HG02678 (cell line): ENCODE data around the gene UBASH3B.

ENCODE experiments used
- ATAC-seq: cut with Tn5 transposase; IDR thresholded peaks from one replicate; pipeline ENCODE4 v1.9.1; 2021; ENCODE audit warnings: mild to moderate bottlenecking, moderate library complexity; ENCODE audit not compliant: unreplicated experiment

UBASH3B gene

GRCh38 chr11:122750049-122750448 lies 94.5 kb downstream of the UBASH3B start:
- ATAC-seq, result no peak

- no peak for ATAC-seq
Observed at GRCh38 chr11:122751292-122752070, 96.0 kb downstream of the UBASH3B start.

GRCh38 chr11:122754028-122754427 lies 98.5 kb downstream of the UBASH3B start:
- ATAC-seq, result no peak

DNA sequence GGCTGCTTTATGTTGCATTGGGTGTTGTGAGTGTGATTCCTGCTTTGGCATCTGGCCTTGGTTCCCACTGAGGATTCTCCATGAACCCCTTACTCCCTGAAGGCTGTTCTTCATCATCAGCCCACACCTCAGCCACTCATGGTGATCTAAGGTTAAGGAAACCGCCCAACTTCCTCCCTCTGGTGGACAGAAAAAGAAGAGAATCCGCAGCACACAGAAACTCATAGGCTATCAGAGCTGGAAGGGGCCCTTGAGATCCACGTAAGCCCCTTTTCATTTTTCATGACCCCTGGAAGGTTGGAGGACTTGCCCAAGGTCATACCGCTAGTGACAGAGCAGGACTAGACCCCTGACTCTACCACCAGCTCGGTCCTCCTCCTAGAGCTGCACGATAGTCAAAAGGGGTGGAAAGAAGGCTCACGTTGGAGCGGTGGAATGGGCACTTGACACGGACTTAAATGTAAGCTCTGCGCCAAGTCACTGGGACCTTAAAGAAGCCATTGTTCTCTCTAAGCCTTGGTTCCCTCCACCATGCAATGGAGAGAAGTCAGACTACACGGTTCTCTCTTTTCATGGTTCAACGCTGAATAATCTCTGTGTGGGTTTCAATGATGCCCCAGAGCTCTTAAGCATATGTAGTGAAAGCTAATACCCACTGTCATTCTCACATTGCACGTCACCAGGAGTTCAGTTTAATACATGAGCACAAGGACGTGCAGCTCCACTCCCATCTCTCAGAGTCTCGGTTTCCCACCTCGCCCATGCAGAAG lies 99.2 kb downstream of the UBASH3B start:
- ATAC-seq, result no peak

GRCh38 chr11:122755409-122755808 lies 99.9 kb downstream of the UBASH3B start:
- ATAC-seq, result no peak

DNA sequence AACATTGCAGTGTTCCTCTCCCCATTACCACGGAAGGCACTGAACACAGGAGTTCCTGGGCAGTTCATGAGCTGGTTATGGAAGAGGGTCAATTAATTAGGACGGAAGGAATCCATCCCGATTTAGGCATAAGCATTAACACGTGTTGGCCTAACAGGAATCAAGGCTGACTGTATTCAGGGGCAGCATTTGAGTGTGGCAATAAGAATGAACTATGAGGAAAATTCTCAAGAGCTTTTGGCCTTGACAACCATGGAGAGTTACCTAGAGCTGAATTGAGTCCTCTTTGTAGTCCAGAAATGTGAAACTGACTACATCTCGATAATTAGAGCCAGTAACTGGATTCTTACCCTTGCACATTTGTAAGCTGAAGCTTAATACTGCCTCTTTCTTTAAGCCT lies 100.4 kb downstream of the UBASH3B start:
- no peak for ATAC-seq

DNA sequence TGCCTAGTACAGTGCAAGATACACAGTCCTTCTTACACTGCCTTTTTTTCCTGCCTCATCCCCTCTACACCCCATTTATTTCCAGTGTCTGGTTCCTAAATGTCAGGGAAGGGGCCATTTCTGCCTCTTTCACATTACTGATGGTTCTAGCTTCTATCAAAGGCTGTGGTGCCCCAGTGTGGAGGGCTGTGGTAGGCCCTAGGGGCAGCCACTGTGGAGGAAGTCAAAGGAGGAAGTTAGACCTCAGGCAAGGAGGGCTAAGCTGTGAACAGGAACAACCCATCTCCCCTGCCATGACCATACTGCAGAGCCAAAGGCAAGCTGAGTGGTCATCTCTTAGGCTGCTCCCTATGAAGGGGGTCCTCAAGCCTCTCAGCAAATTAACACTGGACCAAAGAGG lies 100.9 kb downstream of the UBASH3B start:
- peak; percentile 66 for ATAC-seq

- ATAC-seq, result no peak
Observed at GRCh38 chr11:122757201-122757600, 101.7 kb downstream of the UBASH3B start.

- no peak for ATAC-seq
Observed at GRCh38 chr11:122758339-122758738, 102.8 kb downstream of the UBASH3B start.

DNA sequence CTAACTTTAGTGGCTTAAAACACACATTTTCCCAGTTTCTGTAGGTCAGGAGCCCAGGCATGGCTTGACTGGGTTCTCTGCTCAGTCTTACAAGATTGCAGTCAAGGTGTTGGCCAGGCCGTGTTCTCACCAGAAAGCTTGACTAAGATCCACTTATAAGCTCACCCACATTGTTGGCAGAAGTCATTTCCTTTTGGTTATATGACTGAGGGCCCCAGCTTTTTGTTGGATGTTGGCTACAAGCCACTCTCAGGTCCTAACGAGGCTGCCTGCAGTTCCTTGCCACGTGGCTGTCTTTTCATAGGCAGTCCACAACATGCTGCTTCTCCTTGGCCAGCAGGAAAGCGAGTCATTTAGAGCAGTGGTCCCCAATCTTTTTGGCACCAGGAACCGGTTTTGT lies 103.5 kb downstream of the UBASH3B start:
- ATAC-seq, result no peak

GRCh38 chr11:122763108-122763507 lies 107.6 kb downstream of the UBASH3B start:
- ATAC-seq, result no peak

GRCh38 chr11:122764371-122765090 lies 109.0 kb downstream of the UBASH3B start:
- ATAC-seq, result no peak

- ATAC-seq, result no peak
Observed at GRCh38 chr11:122765487-122766131, 110.1 kb downstream of the UBASH3B start.

GRCh38 chr11:122769126-122769780 lies 113.7 kb downstream of the UBASH3B start:
- no peak for ATAC-seq

DNA sequence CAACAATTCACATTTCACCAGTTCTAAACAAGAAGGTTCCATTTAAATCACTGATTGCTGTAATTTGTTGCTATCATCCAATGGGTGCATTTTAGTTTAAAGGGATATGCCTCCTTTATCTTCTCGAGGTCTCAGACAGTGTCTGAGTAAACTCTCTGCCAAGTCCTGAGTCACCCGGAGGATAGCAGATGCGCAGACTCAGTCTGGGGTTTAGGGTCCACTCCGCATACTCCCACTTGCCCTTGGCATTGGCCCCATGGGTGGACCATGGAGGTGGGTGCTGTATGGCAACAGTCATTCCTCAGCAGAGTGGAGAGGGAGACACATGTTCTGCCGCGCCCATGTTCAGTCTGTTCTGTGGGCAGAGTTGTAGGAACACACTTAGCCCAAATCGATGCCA lies 117.4 kb downstream of the UBASH3B start:
- ATAC-seq, result no peak

GRCh38 chr11:122773781-122774266 lies 118.3 kb downstream of the UBASH3B start:
- no peak for ATAC-seq

GRCh38 chr11:122775675-122776271 lies 120.3 kb downstream of the UBASH3B start:
- ATAC-seq, result no peak

DNA sequence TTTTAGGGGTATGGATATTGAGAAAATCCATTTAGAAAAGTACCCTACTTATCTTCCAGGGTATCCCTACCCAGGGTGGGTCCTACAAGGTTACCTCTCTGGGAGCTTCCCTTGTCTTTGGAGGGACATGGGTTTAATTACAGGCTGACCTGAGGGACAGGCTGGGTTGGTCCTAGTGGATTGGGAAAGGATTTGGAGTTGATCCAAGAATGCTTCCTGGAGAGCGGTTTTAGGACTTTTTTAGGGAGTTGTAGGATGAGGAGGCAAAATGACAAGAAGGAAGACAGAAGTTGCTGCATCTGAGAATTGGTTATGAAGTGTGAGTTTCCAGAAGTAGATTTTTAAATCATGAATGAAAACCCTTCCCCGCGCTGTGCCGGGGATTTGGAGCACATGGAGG lies 121.0 kb downstream of the UBASH3B start:
- ATAC-seq, result no peak

GRCh38 chr11:122777343-122777742 lies 121.8 kb downstream of the UBASH3B start:
- no peak for ATAC-seq

GRCh38 chr11:122778148-122778547 lies 122.6 kb downstream of the UBASH3B start:
- no peak for ATAC-seq
